IMR-90 (cell line): Measurements from ENCODE around the gene HTT. TPM values are rescaled to one million over a fixed set of nuclear protein-coding genes. Genes with fewer than 3 reads are reported as not detected.

Source experiments
- ATAC-seq: fragments of 200-7000 bp; cut with Tn5 transposase; 2 replicates; pipeline ENCODE4 v1.9.1; 2020; ENCODE audit warnings: low read depth, mild to moderate bottlenecking, moderate library complexity
- BruUV-seq: library from RNA; stranded (reverse); fragments of 400-500 nt; replicated peaks from 2 replicates; lab custom pipeline; 2021; lab: Mats Ljungman, UMichigan
- CTCF ChIA-PET: fragments of 300-600 bp; formaldehyde crosslinking; extraction: SDS; loops from one replicate; lab custom pipeline; 2021; ENCODE audit warnings: antibody characterized with exemption; lab: Yijun Ruan, JAX
- POLR2A ChIA-PET: fragments of 300-600 bp; sonication (Branson Sonifier 250); formaldehyde crosslinking; loops from one replicate; lab custom pipeline; 2022; ENCODE audit warnings: antibody characterized with exemption; ENCODE audit not compliant: unreplicated experiment; lab: Charles Lee
- DNase-seq: peaks from one replicate; pipeline ENCODE4 v3.0.0; 2013
- H2AFZ ChIP-seq: replicated peaks from 2 replicates; pipeline ENCODE3; 2013; ENCODE audit warnings: low read length, mild to moderate bottlenecking; ENCODE audit not compliant: poor library complexity
- H2AK5ac ChIP-seq: 2 replicates; pipeline ENCODE4 v1.6.1; 2013; ENCODE audit warnings: low read depth, low read length, inconsistent platforms
- H2AK9ac ChIP-seq: replicated peaks from 2 replicates; pipeline ENCODE3; 2013; ENCODE audit warnings: mild to moderate bottlenecking, low read depth, low read length, moderate library complexity; ENCODE audit not compliant: poor library complexity
- H2BK120ac ChIP-seq: 2 replicates; pipeline ENCODE4 v1.6.1; 2013; ENCODE audit warnings: low read depth, low read length, inconsistent platforms
- H2BK15ac ChIP-seq: 3 replicates; pipeline ENCODE4 v1.6.1; 2013; ENCODE audit warnings: low read depth, low read length, inconsistent platforms
- H2BK20ac ChIP-seq: 2 replicates; pipeline ENCODE4 v1.6.1; 2013; ENCODE audit warnings: low read depth, mild to moderate bottlenecking, inconsistent platforms, low read length, moderate library complexity
- H2BK5ac ChIP-seq: 2 replicates; pipeline ENCODE4 v1.6.1; 2013; ENCODE audit warnings: mild to moderate bottlenecking, low read depth, low read length, inconsistent platforms; ENCODE audit not compliant: poor library complexity, severe bottlenecking
- H3K14ac ChIP-seq: replicated peaks from 2 replicates; pipeline ENCODE4 v1.6.1; 2013; ENCODE audit warnings: low read depth, low read length, inconsistent platforms
- H3K18ac ChIP-seq: 2 replicates; pipeline ENCODE4 v1.6.1; 2013; ENCODE audit warnings: low read depth, low read length, control low read depth
- H3K23ac ChIP-seq: 2 replicates; pipeline ENCODE4 v1.6.1; 2013; ENCODE audit warnings: low read depth, low read length, inconsistent platforms
- H3K27ac ChIP-seq: 2 replicates; pipeline ENCODE4 v1.5.1; 2013; ENCODE audit warnings: mild to moderate bottlenecking, control low read depth, low read length; ENCODE audit not compliant: insufficient read depth
- H3K27me3 ChIP-seq: 2 replicates; pipeline ENCODE4 v1.6.1; 2013; ENCODE audit warnings: low read length; ENCODE audit not compliant: control insufficient read depth, insufficient read depth
- H3K36me3 ChIP-seq: 2 replicates; pipeline ENCODE4 v1.6.1; 2013; ENCODE audit warnings: low read length, mixed read lengths; ENCODE audit not compliant: control insufficient read depth, insufficient read depth
- H3K4ac ChIP-seq: 2 replicates; pipeline ENCODE4 v1.6.1; 2013; ENCODE audit warnings: low read depth, low read length, inconsistent platforms
- H3K4me1 ChIP-seq: 2 replicates; pipeline ENCODE4 v1.6.1; 2013; ENCODE audit warnings: low read length, mixed read lengths; ENCODE audit not compliant: control insufficient read depth, insufficient read depth
- H3K4me2 ChIP-seq: 2 replicates; pipeline ENCODE4 v1.6.1; 2013; ENCODE audit warnings: low read depth, mild to moderate bottlenecking, control low read depth, low read length, moderate library complexity
- H3K4me3 ChIP-seq: 2 replicates; pipeline ENCODE4 v1.5.1; 2013; ENCODE audit warnings: low read depth, mild to moderate bottlenecking, control low read depth, low read length, moderate library complexity; ENCODE audit not compliant: insufficient read depth
- H3K56ac ChIP-seq: 2 replicates; pipeline ENCODE4 v1.6.1; 2013; ENCODE audit warnings: low read length, inconsistent platforms; ENCODE audit not compliant: insufficient read depth; ENCODE audit errors: extremely low read depth
- H3K79me1 ChIP-seq, 2 experiments: 2 replicates each; pipeline ENCODE4 v1.6.1; 2013; ENCODE audit warnings: low read length in 2 of 2, inconsistent platforms in 1 of 2, low read depth in 1 of 2
- H3K9ac ChIP-seq: 2 replicates; pipeline ENCODE4 v1.6.1; 2013; ENCODE audit warnings: low read depth, low read length, control low read depth
- H3K9me1 ChIP-seq: 2 replicates; pipeline ENCODE4 v1.6.1; 2013; ENCODE audit warnings: low read length, inconsistent platforms; ENCODE audit not compliant: insufficient read depth
- H3K9me3 ChIP-seq: 2 replicates; pipeline ENCODE4 v1.6.1; 2013; ENCODE audit warnings: low read length; ENCODE audit not compliant: control insufficient read depth, insufficient read depth
- H4K20me1 ChIP-seq: 2 replicates; pipeline ENCODE4 v1.6.1; 2013; ENCODE audit warnings: low read length, inconsistent platforms; ENCODE audit not compliant: insufficient read depth
- H4K5ac ChIP-seq: 2 replicates; pipeline ENCODE4 v1.6.1; 2013; ENCODE audit warnings: mild to moderate bottlenecking, low read depth, low read length, control low read depth
- H4K8ac ChIP-seq, 2 experiments: 2 replicates each; pipeline ENCODE4 v1.6.1; 2013; ENCODE audit warnings: low read depth in 2 of 2, low read length in 2 of 2, control low read depth in 1 of 2, inconsistent platforms in 1 of 2
- H4K91ac ChIP-seq: 2 replicates; pipeline ENCODE4 v1.6.1; 2013; ENCODE audit warnings: low read depth, low read length, inconsistent platforms; ENCODE audit not compliant: insufficient read depth
- FOS ChIP-seq: fragments of 150-350 bp; IDR thresholded peaks from 2 replicates; pipeline ENCODE4 v1.6.1; 2016; ENCODE audit warnings: low read depth, low read length
- MAFK ChIP-seq: IDR thresholded peaks from 2 replicates; pipeline ENCODE4 v1.6.1; 2012; ENCODE audit warnings: low read depth, low read length, improper control_type of control experiment
- NFE2L2 ChIP-seq: fragments of 150-350 bp; IDR thresholded peaks from 2 replicates; pipeline ENCODE4 v1.6.1; 2016; ENCODE audit warnings: low read depth, mild to moderate bottlenecking, low read length
- RFX5 ChIP-seq: IDR thresholded peaks from 2 replicates; pipeline ENCODE4 v1.8.0; 2012; ENCODE audit warnings: low read depth, mild to moderate bottlenecking, low read length, moderate library complexity
- WGBS, 2 experiments: methylation state at CpG; one replicate each; pipeline versions ENCODE4 v1.1.5 to v1.1.7; 2013; ENCODE audit warnings: missing lambda C conversion rate in 2 of 2; ENCODE audit not compliant: insufficient read length in 1 of 2; ENCODE audit errors: extremely low coverage in 2 of 2; 5-methylcytosine and 5-hydroxymethylcytosine counted together
- dilution Hi-C: fragments of 300-500 bp; cut with HindIII; formaldehyde crosslinking; loops from one replicate; pipeline ENCODE4 v1.14.3; 2018; ENCODE audit warnings: low sequenced_read_pairs; ENCODE audit not compliant: unreplicated experiment
- in situ Hi-C: fragments of 300-500 bp; cut with MboI; formaldehyde crosslinking; loops from 3 replicates; pipeline ENCODE4 v1.14.3; 2019; ENCODE audit warnings: low sequenced_read_pairs, inconsistent platforms, mixed read lengths
- intact Hi-C: fragments of 100-400 bp; cut with micrococcal nuclease; formaldehyde crosslinking; loops from 2 replicates; pipeline ENCODE4 v1.10.0; 2022
- polyA plus RNA-seq, 3 experiments: library from polyadenylated mRNA; depleted of rRNA; stranded (reverse); fragments of >200 nt; gene quantifications; 2 replicates each; pipeline ENCODE4 v1.2.3, GENCODE V29; 2012; ENCODE audit warnings: low replicate concordance in 1 of 3
- total RNA-seq: library from RNA; depleted of rRNA; stranded (reverse); fragments of >200 nt; gene quantifications from 2 replicates; pipeline ENCODE4 v1.2.3, GENCODE V29; 2012

The HTT gene
- total and polyA plus RNA-seq, 2 of the 4 experiments (the other 2 are of a cell fraction) = 11.6 to 14.3 TPM

DNA sequence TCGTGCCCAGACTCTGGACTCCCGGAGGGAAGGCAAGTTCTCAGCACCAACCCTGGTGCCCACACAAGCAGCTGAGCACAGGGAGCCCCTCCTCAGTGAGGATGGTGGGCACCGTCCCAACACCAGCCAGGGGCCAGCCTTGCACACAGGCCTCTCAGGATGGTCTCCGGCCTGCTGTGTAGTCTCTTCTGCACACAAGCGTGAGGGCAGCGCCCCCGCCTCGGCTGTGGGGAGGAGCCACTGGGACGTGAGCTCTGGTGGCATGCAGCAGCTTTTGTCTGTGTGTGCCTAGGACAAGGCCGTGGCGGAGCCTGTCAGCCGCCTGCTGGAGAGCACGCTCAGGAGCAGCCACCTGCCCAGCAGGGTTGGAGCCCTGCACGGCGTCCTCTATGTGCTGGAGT is 158.4 kb downstream of the HTT start:
- no peak overlapping the region for H2AFZ ChIP-seq
- peaks cover 67% of the 10 kb centered on the region for H3K36me3 ChIP-seq
- no peak overlapping the region for H4K8ac ChIP-seq
- H2BK15ac ChIP-seq = no peak overlapping the region
- in situ Hi-C loops = no loop called here
- no peak overlapping the region for H4K91ac ChIP-seq
- CTCF ChIA-PET = no interaction called here
- H2AK9ac ChIP-seq = no peak overlapping the region
- no peak overlapping the region for H3K14ac ChIP-seq
- H3K23ac ChIP-seq = no peak overlapping the region
- TF ChIP-seq MAFK = no peak
- no peak for TF ChIP-seq NFE2L2
- no peak for TF ChIP-seq RFX5
- no peak for TF ChIP-seq FOS
- no peak overlapping the region for H3K4me3 ChIP-seq
- no peak overlapping the region for H4K5ac ChIP-seq
- H3K79me1 ChIP-seq = peaks cover 0 to 9% of the 10 kb centered on the region in 2 experiments; a peak in 1 of 4 replicates
- no peak overlapping the region for H2BK120ac ChIP-seq
- H3K27ac ChIP-seq = no peak overlapping the region
- dilution Hi-C loops = no loop called here
- no peak overlapping the region for H3K9ac ChIP-seq
- H3K18ac ChIP-seq = no peak overlapping the region
- H3K9me3 ChIP-seq = no peaks in the 10 kb centered on the region
- POLR2A ChIA-PET = no interaction called here
- ATAC-seq (no peak), DNase-seq (no peak)
- no TSS peak for BruUV-seq
- no peak overlapping the region for H3K4me2 ChIP-seq
- no peak overlapping the region for H2BK5ac ChIP-seq
- 100% methylated on average over 10 of the region's 15 CpGs; no CpG with 5 or more reads in 1 of the 2 experiments for WGBS, 2 experiments
- H3K4me1 ChIP-seq = peaks cover 3% of the 10 kb centered on the region
- H3K4ac ChIP-seq = no peak overlapping the region
- H4K20me1 ChIP-seq = peaks cover 3% of the 10 kb centered on the region; the same call in 1 of the 2 replicates
- peaks cover 11% of the 10 kb centered on the region for H3K9me1 ChIP-seq
- no peaks in the 10 kb centered on the region for H3K27me3 ChIP-seq
- no peak overlapping the region for H3K56ac ChIP-seq
- H2BK20ac ChIP-seq = no peak overlapping the region
- intact Hi-C loops = no loop called here
- H2AK5ac ChIP-seq = no peak overlapping the region
